ENCODE data around the gene ZMYM3. TPM values are rescaled to one million over a fixed set of nuclear protein-coding genes. Genes with fewer than 3 reads are reported as not detected.

ZMYM3 gene
- total RNA-seq, 3 donors from 2014 or later (not counting 1 experiment from before 2014, with no cell fraction given), result 18.0 to 21.0 (median 20.4) TPM

- ATAC-seq, result no peak
- H3K27ac Mint-ChIP-seq, result no peak overlapping the region
Observed at GRCh38 chrX:71227370-71228062, 26.4 kb downstream of the ZMYM3 start.

DNA sequence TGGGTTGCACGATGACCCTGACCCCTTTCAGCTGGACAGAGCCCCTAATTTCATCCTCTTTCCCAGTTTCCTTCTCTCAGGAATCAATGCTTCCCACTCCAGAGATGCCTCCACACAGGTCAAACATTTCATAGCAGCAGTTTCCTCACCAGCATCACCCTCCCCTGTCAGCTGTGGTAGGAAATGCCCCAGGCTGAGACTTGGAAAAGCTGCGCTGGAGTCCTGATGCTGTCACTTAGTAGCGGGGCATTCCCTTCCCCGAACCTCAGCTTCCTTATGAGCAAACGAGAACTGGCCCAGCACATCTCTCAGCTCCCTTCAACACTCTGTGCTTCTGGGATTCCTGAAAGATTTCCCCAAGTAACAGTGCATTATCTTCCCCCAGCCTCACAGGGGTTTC is 28.3 kb downstream of the ZMYM3 start:
- Histone ChIP-seq H3K4me3 (ENCODE audit: low read length) (no peak overlapping the region), H3K9me3 (ENCODE audit: control insufficient read depth, insufficient read depth, low read length) (no peaks in the 10 kb centered on the region), H3K36me3 (ENCODE audit: control insufficient read depth, insufficient read depth, low read length) (no peaks in the 10 kb centered on the region), H3K27ac (ENCODE audit: low read length) (no peak overlapping the region), H3K4me1 (ENCODE audit: control insufficient read depth, insufficient read depth, low read length) (no peaks in the 10 kb centered on the region), H3K27me3 (ENCODE audit: control insufficient read depth, insufficient read depth, low read length) (no peaks in the 10 kb centered on the region)
- Mint-ChIP-seq H3K9me3 (no peaks in the 10 kb centered on the region), H3K27ac (no peak overlapping the region), H3K4me1 (no peaks in the 10 kb centered on the region), H3K36me3 (no peaks in the 10 kb centered on the region), H3K27me3 (ENCODE audit: low read depth in 2 of 2) (no peaks in the 10 kb centered on the region), H3K4me3 (no peak overlapping the region)
- no peak for TF ChIP-seq CTCF (IDR thresholded peaks at IDR 0.05)
- no peak for ATAC-seq
- 83% methylated on average over 5 of the region's 5 CpGs for WGBS (ENCODE audit: insufficient coverage)
- DNase-seq, result no peak
- intact Hi-C loops (cut with micrococcal nuclease), result no loop called here

More at GRCh38 chrX:71227370-71228062, 26.4 kb downstream of the ZMYM3 start:
- WGBS (ENCODE audit: insufficient coverage), result 91% methylated on average over 3 of the region's 5 CpGs
- Mint-ChIP-seq H3K4me3 (no peak overlapping the region), H3K36me3 (no peaks in the 10 kb centered on the region), H3K27me3 (ENCODE audit: low read depth in 2 of 2) (no peaks in the 10 kb centered on the region), H3K4me1 (no peaks in the 10 kb centered on the region), H3K9me3 (no peaks in the 10 kb centered on the region)
- H3K4me1 ChIP-seq (ENCODE audit: control insufficient read depth, insufficient read depth, low read length), result no peaks in the 10 kb centered on the region
- no peak for DNase-seq
- TF ChIP-seq CTCF (IDR thresholded peaks at IDR 0.05), result no peak
- no peaks in the 10 kb centered on the region for H3K36me3 ChIP-seq (ENCODE audit: control insufficient read depth, insufficient read depth, low read length)
- H3K27me3 ChIP-seq (ENCODE audit: control insufficient read depth, insufficient read depth, low read length), result no peaks in the 10 kb centered on the region
- no peak overlapping the region for H3K27ac ChIP-seq (ENCODE audit: low read length)
- no peak overlapping the region for H3K4me3 ChIP-seq (ENCODE audit: low read length)
- intact Hi-C loops (cut with micrococcal nuclease), result no loop called here
- H3K9me3 ChIP-seq (ENCODE audit: control insufficient read depth, insufficient read depth, low read length), result no peaks in the 10 kb centered on the region

- Mint-ChIP-seq H3K4me3 (no peak overlapping the region), H3K36me3 (no peaks in the 10 kb centered on the region), H3K27ac (no peak overlapping the region), H3K9me3 (no peaks in the 10 kb centered on the region), H3K4me1 (no peaks in the 10 kb centered on the region), H3K27me3 (ENCODE audit: low read depth in 2 of 2) (no peaks in the 10 kb centered on the region)
- H3K36me3 ChIP-seq (ENCODE audit: control insufficient read depth, insufficient read depth, low read length), result no peaks in the 10 kb centered on the region
- H3K27ac ChIP-seq (ENCODE audit: low read length), result no peak overlapping the region
- intact Hi-C loops (cut with micrococcal nuclease), result no loop called here
- ATAC-seq, result no peak
- H3K9me3 ChIP-seq (ENCODE audit: control insufficient read depth, insufficient read depth, low read length), result no peaks in the 10 kb centered on the region
- H3K27me3 ChIP-seq (ENCODE audit: control insufficient read depth, insufficient read depth, low read length), result no peaks in the 10 kb centered on the region
- no peak overlapping the region for H3K4me3 ChIP-seq (ENCODE audit: low read length)
- H3K4me1 ChIP-seq (ENCODE audit: control insufficient read depth, insufficient read depth, low read length), result no peaks in the 10 kb centered on the region
- DNase-seq, result no peak
- no peak for TF ChIP-seq CTCF (IDR thresholded peaks at IDR 0.05)
- WGBS (ENCODE audit: insufficient coverage), result 51% methylated on average over 2 of the region's 2 CpGs
Observed at GRCh38 chrX:71225009-71225408, 28.9 kb downstream of the ZMYM3 start.

All from natural killer cell (primary cell).